AG04450 (cell line): ENCODE data around the gene HIPK2. TPM values are rescaled to one million over a fixed set of nuclear protein-coding genes. Genes with fewer than 3 reads are reported as not detected.

Experiments used
- CTCF ChIA-PET: fragments of 300-600, 350-600 bp; formaldehyde crosslinking; extraction: SDS; loops from one replicate; lab custom pipeline; 2022; ENCODE audit warnings: antibody characterized with exemption, inconsistent platforms; lab: Charles Lee
- POLR2A ChIA-PET: fragments of 350-600 bp; formaldehyde crosslinking; extraction: SDS; loops from one replicate; lab custom pipeline; 2021; ENCODE audit warnings: antibody characterized with exemption, inconsistent platforms; lab: Yijun Ruan, JAX
- DNase-seq: peaks from one replicate; pipeline ENCODE4 v3.0.0-alpha.2; 2011; ENCODE audit warnings: low read depth, low spot score
- H3K27ac ChIP-seq: one replicate; pipeline ENCODE4 v1.5.1; 2012; ENCODE audit warnings: low read depth, low read length, control low read depth
- H3K27me3 ChIP-seq: one replicate; pipeline ENCODE4 v1.6.0; 2012; ENCODE audit warnings: low read length; ENCODE audit not compliant: control insufficient read depth, insufficient read depth
- H3K4me3 ChIP-seq: 2 replicates; pipeline ENCODE4 v1.5.1; 2011; ENCODE audit warnings: mild to moderate bottlenecking, low read depth, low read length, control low read depth
- H3K9me3 ChIP-seq: 2 replicates; pipeline ENCODE4 v1.5.1; 2012; ENCODE audit warnings: low read length; ENCODE audit not compliant: control insufficient read depth, insufficient read depth
- polyA plus RNA-seq: library from polyadenylated mRNA; depleted of rRNA; stranded (reverse); fragments of >200 nt; gene quantifications from 2 replicates; pipeline ENCODE4 v1.2.3, GENCODE V29; 2011
- TF ChIP-seq, protein P1 (sequence below): IDR thresholded peaks from 2 replicates; pipeline ENCODE4 v1.5.1; 2011; ENCODE audit warnings: low read depth, low read length, control low read depth, inconsistent platforms

HIPK2 gene
- polyA plus RNA-seq, 1 experiment = 61.4 TPM

DNA sequence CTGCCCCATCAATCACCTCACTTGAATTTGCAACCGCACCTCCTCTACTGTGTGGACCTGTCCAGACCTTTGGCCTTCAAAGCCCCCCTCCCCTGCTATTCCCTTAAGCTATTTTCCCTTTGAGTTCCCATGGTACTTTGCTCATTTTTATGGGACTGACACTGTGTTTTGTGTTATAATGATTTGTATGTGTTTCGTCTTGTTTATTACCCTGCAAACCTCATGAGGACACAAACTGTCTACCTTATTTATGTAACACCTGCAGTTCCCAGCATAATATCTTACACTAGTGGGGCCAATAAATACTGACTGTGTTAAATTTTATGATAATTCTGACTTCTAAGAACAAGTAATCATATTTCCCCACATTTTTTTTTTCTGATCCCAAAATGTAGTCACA, 183.7 kb downstream of the HIPK2 start:
- TF ChIP-seq, protein P1, sequence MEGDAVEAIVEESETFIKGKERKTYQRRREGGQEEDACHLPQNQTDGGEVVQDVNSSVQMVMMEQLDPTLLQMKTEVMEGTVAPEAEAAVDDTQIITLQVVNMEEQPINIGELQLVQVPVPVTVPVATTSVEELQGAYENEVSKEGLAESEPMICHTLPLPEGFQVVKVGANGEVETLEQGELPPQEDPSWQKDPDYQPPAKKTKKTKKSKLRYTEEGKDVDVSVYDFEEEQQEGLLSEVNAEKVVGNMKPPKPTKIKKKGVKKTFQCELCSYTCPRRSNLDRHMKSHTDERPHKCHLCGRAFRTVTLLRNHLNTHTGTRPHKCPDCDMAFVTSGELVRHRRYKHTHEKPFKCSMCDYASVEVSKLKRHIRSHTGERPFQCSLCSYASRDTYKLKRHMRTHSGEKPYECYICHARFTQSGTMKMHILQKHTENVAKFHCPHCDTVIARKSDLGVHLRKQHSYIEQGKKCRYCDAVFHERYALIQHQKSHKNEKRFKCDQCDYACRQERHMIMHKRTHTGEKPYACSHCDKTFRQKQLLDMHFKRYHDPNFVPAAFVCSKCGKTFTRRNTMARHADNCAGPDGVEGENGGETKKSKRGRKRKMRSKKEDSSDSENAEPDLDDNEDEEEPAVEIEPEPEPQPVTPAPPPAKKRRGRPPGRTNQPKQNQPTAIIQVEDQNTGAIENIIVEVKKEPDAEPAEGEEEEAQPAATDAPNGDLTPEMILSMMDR = no peak
- Histone ChIP-seq H3K9me3 (no peaks in the 10 kb centered on the region), H3K27me3 (no peaks in the 10 kb centered on the region), H3K4me3 (no peak overlapping the region), H3K27ac (no peak overlapping the region)
- CTCF ChIA-PET = interaction anchor here (0.5 to 3.4 kb wide), 4 partner anchors 8 to 160 kb away, joined by 3 to 34 read pairs (median 4); no protein-coding TSS in a partner anchor
- DNase-seq = no peak
- POLR2A ChIA-PET = no interaction called here

GRCh38 chr7:139592801-139593461, 184.9 kb downstream of the HIPK2 start:
- POLR2A ChIA-PET = no interaction called here
- Histone ChIP-seq H3K27me3 (no peaks in the 10 kb centered on the region), H3K27ac (no peak overlapping the region), H3K4me3 (no peak overlapping the region), H3K9me3 (no peaks in the 10 kb centered on the region)
- DNase-seq = no peak
- TF ChIP-seq, protein P1 = no peak
- CTCF ChIA-PET = interaction anchor here (1.3 to 3.4 kb wide), 2 partner anchors 9 to 91 kb away, joined by 3 to 34 read pairs; no protein-coding TSS in a partner anchor

GRCh38 chr7:139591550-139592195, 186.1 kb downstream of the HIPK2 start:
- ChIA-PET CTCF (interaction anchor here (0.9 to 3.4 kb wide), 5 partner anchors 10 to 90 kb away, joined by 3 to 34 read pairs (median 3); no protein-coding TSS in a partner anchor), POLR2A (no interaction called here)
- Histone ChIP-seq H3K27ac (no peak overlapping the region), H3K4me3 (no peak overlapping the region), H3K27me3 (no peaks in the 10 kb centered on the region), H3K9me3 (no peaks in the 10 kb centered on the region)
- TF ChIP-seq, protein P1 = no peak
- DNase-seq = no peak

GRCh38 chr7:139589474-139589873, 188.3 kb downstream of the HIPK2 start:
- no peak overlapping the region for H3K4me3 ChIP-seq
- TF ChIP-seq, protein P1 = no peak
- no peak overlapping the region for H3K27ac ChIP-seq
- ChIA-PET CTCF (interaction anchor here (0.7 to 3.8 kb wide), 7 partner anchors 10 to 413 kb away, joined by 3 to 51 read pairs (median 6); no protein-coding TSS in a partner anchor), POLR2A (interaction anchor here (0.7 to 1.1 kb wide), 2 partner anchors 9 to 327 kb away, joined by 3 to 4 read pairs; no protein-coding TSS in a partner anchor)
- no peak for DNase-seq
- no peaks in the 10 kb centered on the region for H3K27me3 ChIP-seq
- no peaks in the 10 kb centered on the region for H3K9me3 ChIP-seq
